Measurements from ENCODE around the gene AMN.

AMN gene

DNA sequence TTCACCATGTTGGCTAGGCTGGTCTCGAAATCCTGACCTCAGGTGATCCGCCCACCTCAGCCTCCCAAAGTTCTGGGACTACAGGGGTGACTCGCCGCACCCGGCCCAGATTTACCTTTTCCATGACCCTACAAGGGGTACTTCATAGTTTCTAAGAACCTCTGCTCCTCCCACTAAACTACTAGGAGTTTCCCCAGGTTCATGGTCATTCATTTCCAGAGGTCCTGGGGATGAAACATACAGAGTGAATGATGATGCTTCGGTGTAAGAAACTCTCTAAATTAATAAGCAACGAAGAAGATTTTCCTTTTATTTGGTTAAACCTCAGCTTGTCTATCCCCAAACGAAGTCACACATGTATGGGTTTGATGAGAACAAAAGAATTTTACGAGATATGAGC lies 56.9 kb downstream of the AMN start:
- Histone ChIP-seq H3K27me3 (ENCODE audit: control insufficient read depth, insufficient read depth, low read length) (no peaks in the 10 kb centered on the region), H3K27ac (ENCODE audit: low read depth, low read length) (no peak overlapping the region), H3K36me3 (ENCODE audit: control insufficient read depth, insufficient read depth, low read length) (peaks cover 35% of the 10 kb centered on the region), H3K9ac (ENCODE audit: low read length) (no peak overlapping the region), H3K4me1 (ENCODE audit: control insufficient read depth, insufficient read depth, low read length) (no peaks in the 10 kb centered on the region), H3K4me3 (ENCODE audit: low read length) (no peak overlapping the region)

- H3K4me3 ChIP-seq (ENCODE audit: low read length), result no peak overlapping the region
- no peak overlapping the region for H3K27ac ChIP-seq (ENCODE audit: low read depth, low read length)
- H3K36me3 ChIP-seq (ENCODE audit: control insufficient read depth, insufficient read depth, low read length), result peaks cover 39% of the 10 kb centered on the region
- no peaks in the 10 kb centered on the region for H3K27me3 ChIP-seq (ENCODE audit: control insufficient read depth, insufficient read depth, low read length)
- H3K9ac ChIP-seq (ENCODE audit: low read length), result no peak overlapping the region
- H3K4me1 ChIP-seq (ENCODE audit: control insufficient read depth, insufficient read depth, low read length), result no peaks in the 10 kb centered on the region
These were observed 57.9 kb downstream of the AMN start for GRCh38 chr14:102980409-102980810.
